Ramos (cell line): ENCODE results near the gene RRAS2.

ENCODE experiments used
- in situ Hi-C: fragments of 300-500 bp; cut with MboI; formaldehyde crosslinking; loops from one replicate; pipeline ENCODE4 v1.14.3; 2022; ENCODE audit warnings: low sequenced_read_pairs; ENCODE audit not compliant: unreplicated experiment

The RRAS2 gene

GRCh38 chr11:14240221-14240620, 118.8 kb downstream of the RRAS2 start:
- in situ Hi-C loops = loop anchor here (10.0 kb wide), 1 partner anchor 285 kb away; no protein-coding TSS in a partner anchor

DNA sequence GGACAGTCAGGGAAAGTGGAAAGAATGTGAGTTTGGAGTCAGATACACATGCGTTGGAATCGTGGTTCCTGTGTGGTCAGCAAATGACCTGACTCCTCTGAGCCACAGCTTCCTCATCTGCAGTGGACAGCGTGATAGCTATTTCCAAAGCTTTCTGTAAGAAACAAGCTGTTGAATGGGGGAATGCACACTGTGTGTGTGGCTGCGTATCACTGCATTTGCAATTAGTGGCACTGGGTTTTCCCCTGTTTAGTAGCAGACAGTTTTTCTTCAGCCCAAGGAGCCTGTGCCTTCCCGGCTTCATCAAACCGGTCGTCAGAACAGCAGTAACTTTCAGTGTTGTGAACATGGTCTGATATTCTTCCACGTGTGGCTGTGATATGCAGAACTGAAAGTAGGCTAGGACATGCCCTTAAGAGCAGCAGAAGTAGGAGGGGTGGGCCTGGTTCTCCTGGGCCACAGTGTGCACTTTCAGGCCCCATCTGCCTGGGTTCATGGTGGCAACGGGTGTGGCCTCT, 121.5 kb downstream of the RRAS2 start:
- in situ Hi-C loops = no loop called here

GRCh38 chr11:14235701-14236100, 123.3 kb downstream of the RRAS2 start:
- in situ Hi-C loops = no loop called here

GRCh38 chr11:14234446-14234845, 124.5 kb downstream of the RRAS2 start:
- in situ Hi-C loops = no loop called here

DNA sequence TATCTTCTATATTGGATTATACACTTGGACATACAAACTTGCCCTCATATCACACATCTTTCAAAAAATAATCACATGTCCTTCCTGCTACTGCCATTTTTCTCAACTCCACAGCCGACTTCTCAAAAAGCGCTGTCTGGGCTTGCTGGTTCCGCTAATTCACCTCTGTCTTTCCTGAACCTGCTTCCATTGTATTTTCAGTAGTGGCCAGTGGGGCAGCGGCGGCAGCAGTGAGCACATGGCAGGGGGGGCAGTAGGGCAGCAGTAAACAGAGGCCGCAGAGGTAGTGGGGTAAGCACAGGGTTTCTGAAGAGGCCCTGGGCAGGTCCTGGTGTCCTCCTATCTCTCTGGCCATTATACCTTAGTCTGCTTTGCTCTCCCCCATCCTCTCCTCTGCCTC, 126.3 kb downstream of the RRAS2 start:
- in situ Hi-C loops = no loop called here

GRCh38 chr11:14230407-14230806, 128.6 kb downstream of the RRAS2 start:
- in situ Hi-C loops = no loop called here

DNA sequence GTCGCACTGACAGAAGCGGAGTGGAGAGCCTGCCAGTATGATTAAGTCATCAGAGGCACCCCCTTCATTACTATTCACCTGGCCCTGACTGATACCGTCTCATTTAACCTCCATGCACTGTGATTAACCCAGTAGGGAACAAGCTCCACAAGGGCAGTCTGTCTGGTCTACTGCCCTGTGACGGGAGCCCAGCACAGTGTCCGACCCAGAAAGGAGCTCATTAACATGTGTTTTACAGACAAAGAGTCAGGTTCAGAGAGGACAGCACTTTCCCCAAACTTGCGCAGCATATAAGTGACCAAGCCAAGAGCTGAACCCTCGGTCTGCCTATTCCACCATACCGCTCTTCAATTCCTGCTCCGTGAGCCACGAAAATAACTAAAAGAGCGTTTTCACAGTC, 129.5 kb downstream of the RRAS2 start:
- in situ Hi-C loops = no loop called here

GRCh38 chr11:14228356-14228755, 130.6 kb downstream of the RRAS2 start:
- in situ Hi-C loops = no loop called here
